Ovary (tissue), 9 donors: ENCODE data around the gene RPL19. TPM values are rescaled to one million over a fixed set of nuclear protein-coding genes. Genes with fewer than 3 reads are reported as not detected.

ENCODE experiments used
- DNase-seq, 5 donors: peaks; one replicate each; pipeline ENCODE4 v3.0.0-alpha.2; 2019 to 2020
- H3K27ac ChIP-seq, 2 donors: fragments of 200-600 bp; one replicate each; pipeline versions ENCODE4 v1.5.1 to v1.8.0; 2019 to 2022
- H3K27me3 ChIP-seq: fragments of 200-600 bp; one replicate; pipeline ENCODE4 v1.8.0; 2022
- H3K36me3 ChIP-seq: fragments of 200-600 bp; sonication (generic); one replicate; pipeline ENCODE4 v1.5.1; 2019
- H3K4me1 ChIP-seq: one replicate; pipeline ENCODE4 v1.8.1; 2013; ENCODE audit warnings: mild to moderate bottlenecking, moderate library complexity; ENCODE audit not compliant: insufficient read depth
- H3K4me3 ChIP-seq: fragments of 200-600 bp; sonication (generic); one replicate; pipeline ENCODE4 v1.5.1; 2017
- H3K9me3 ChIP-seq, 2 donors: fragments of 200-600 bp in 1 of 2; sonication (generic) in 1 of 2; one replicate each; pipeline versions ENCODE4 v1.5.1 to v1.8.1; 2013 to 2019; ENCODE audit warnings: mild to moderate bottlenecking in 1 of 2, moderate library complexity in 1 of 2
- CTCF ChIP-seq, 3 donors: fragments of 450-650 bp in 2 of 3; fragments of 200-600 bp in 1 of 3; IDR thresholded peaks; one replicate each; pipeline versions ENCODE4 v1.5.1 to v1.8.0; 2016 to 2022; ENCODE audit warnings: antibody characterized with exemption in 3 of 3, mild to moderate bottlenecking in 1 of 3
- EP300 ChIP-seq: sonication (generic); formaldehyde crosslinking; IDR thresholded peaks from one replicate; pipeline ENCODE4 v1.6.1; 2017; ENCODE audit warnings: antibody characterized with exemption
- POLR2A ChIP-seq: fragments of 450-650 bp; IDR thresholded peaks from one replicate; pipeline ENCODE4 v1.6.1; 2017; ENCODE audit warnings: antibody characterized with exemption, mild to moderate bottlenecking, moderate library complexity
- WGBS, 3 donors: extraction: QIAGEN DNeasy Blood & Tissue Kit in 1 of 3; methylation state at CpG; one replicate each; pipeline versions ENCODE4 v1.1.5 to v1.1.7; 2013 to 2017; 5-methylcytosine and 5-hydroxymethylcytosine counted together
- intact Hi-C, 4 donors: fragments of 100-400 bp; cut with DNase I; formaldehyde crosslinking; loops; one replicate each; pipeline versions ENCODE4 v1.11.0 to v1.15.1; 2022 to 2023
- polyA plus RNA-seq, 2 donors: library from polyadenylated mRNA; stranded (reverse); fragments of 200-250 nt in 1 of 2; fragments of 350-450 nt in 1 of 2; fragmentation: Illumina TruSeq in 1 of 2; extraction: RNeasy Lipid Tissue Mini Kit (QIAGEN cat#74804) in 1 of 2; gene quantifications; one replicate each; pipeline ENCODE4 v1.2.3, GENCODE V29; 2013 to 2014
- total RNA-seq, 7 donors: library from RNA; depleted of rRNA in 2 of 7; stranded (reverse); fragments of >200 nt in 2 of 7; fragmentation: NEBNext Ultra II Directional in 3 of 7; extraction: Animal tissue kit (Norgen Biotek cat#: 25700) in 3 of 7; gene quantifications; one replicate each; pipeline versions ENCODE4 v1.1.0 to v1.2.4, GENCODE V29; 2016 to 2023
- donor health status: DM: no; HTN: no; CAD: no; lungs with moderate emphysema.
- donor health status: DM: no; HTN: no; CAD: no.
- donor health status: Bipolar disorder and iron deficiency.
- donor health status: DM: yes; HTN: yes; CAD: no.
- donor health status: DM: no; HTN: no; CAD: no.
- donor health status: DM: yes; HTN: yes; CAD: no.

The RPL19 gene
- total and polyA plus RNA-seq, 9 donors: 2,272 to 5,697 (median 3,184) TPM

GRCh38 chr17:39170109-39170508 lies 30.0 kb upstream of the RPL19 start:
- TF ChIP-seq CTCF (IDR thresholded peaks at IDR 0.05) (no peak), POLR2A (no peak), EP300 (no peak)
- Histone ChIP-seq H3K4me3 (no peak overlapping the region), H3K9me3 (no peaks in the 10 kb centered on the region), H3K36me3 (no peaks in the 10 kb centered on the region), H3K4me1 (no peaks in the 10 kb centered on the region), H3K27ac (no peak overlapping the region), H3K27me3 (no peaks in the 10 kb centered on the region)
- WGBS, 3 donors: 74 to 83% (median 75%) methylated on average over 4 of the region's 4 CpGs
- no peak for DNase-seq
- intact Hi-C loops: loop anchor here in 2 of 4 donors (10.0 kb wide), 2 partner anchors 185 to 195 kb away; no protein-coding TSS in a partner anchor

DNA sequence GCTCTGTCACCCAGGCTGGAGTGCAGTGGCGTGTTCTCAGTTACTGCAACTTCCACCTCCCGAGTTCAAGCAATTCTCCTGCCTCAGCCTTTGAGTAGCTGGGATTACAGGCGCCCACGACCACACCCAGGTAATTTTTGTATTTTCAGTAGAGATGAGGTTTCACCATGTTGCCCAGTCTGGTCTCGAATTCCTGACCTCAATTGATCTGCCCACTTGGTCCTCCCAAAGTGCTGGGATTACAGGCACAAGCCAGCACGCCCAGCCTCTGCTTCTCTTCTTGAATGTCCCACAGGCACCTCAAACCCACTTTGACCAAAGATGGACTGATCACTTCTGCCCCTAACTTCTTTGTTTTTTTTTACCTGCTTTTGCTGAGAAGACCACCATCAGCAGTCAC lies 29.5 kb upstream of the RPL19 start:
- intact Hi-C loops: loop anchor here in 2 of 4 donors (10.0 kb wide), 2 partner anchors 186 to 196 kb away; no protein-coding TSS in a partner anchor
- H3K9me3 ChIP-seq: no peaks in the 10 kb centered on the region
- no peak for DNase-seq
- no peaks in the 10 kb centered on the region for H3K27me3 ChIP-seq
- H3K27ac ChIP-seq: no peak overlapping the region
- 81 to 82% (median 82%) methylated on average over 6 of the region's 6 CpGs for WGBS, 3 donors
- H3K4me3 ChIP-seq: no peak overlapping the region
- TF ChIP-seq CTCF (IDR thresholded peaks at IDR 0.05) (no peak), POLR2A (no peak), EP300 (no peak)
- H3K36me3 ChIP-seq: no peaks in the 10 kb centered on the region
- H3K4me1 ChIP-seq: no peaks in the 10 kb centered on the region

DNA sequence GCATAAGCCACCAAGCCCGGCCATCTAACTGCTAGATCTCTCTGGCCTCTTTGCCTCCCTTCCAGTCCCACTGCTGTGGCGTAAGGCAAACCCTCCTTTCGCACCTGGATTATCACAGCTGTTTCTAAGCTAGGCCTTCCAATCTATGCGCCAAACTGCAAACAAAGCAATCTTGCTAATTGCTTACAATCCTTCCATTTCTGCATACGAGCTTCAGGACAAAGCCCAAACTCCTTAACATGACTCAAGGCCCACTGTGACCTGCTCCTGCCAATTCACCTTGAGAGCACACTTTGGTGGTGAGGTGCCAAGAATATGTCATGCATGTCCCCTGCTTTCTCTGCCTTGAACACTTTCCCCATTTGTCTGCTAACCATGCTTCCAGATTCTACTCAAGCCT lies 28.1 kb upstream of the RPL19 start:
- DNase-seq: no peak
- TF ChIP-seq CTCF (IDR thresholded peaks at IDR 0.05): no peak
- no peak for TF ChIP-seq POLR2A
- no peak for TF ChIP-seq EP300
- intact Hi-C loops: loop anchor here in 2 of 4 donors (10.0 kb wide), 2 partner anchors 187 to 197 kb away; no protein-coding TSS in a partner anchor
- no peaks in the 10 kb centered on the region for H3K4me1 ChIP-seq
- no peak overlapping the region for H3K4me3 ChIP-seq
- WGBS, 3 donors: 66 to 79% (median 68%) methylated on average over 5 of the region's 5 CpGs
- no peaks in the 10 kb centered on the region for H3K36me3 ChIP-seq
- H3K27ac ChIP-seq: no peak overlapping the region
- H3K9me3 ChIP-seq: no peaks in the 10 kb centered on the region
- no peaks in the 10 kb centered on the region for H3K27me3 ChIP-seq

GRCh38 chr17:39173080-39173479 lies 27.0 kb upstream of the RPL19 start:
- Histone ChIP-seq H3K36me3 (no peaks in the 10 kb centered on the region), H3K4me1 (no peaks in the 10 kb centered on the region), H3K27ac (no peak overlapping the region), H3K9me3 (no peaks in the 10 kb centered on the region), H3K27me3 (no peaks in the 10 kb centered on the region), H3K4me3 (no peak overlapping the region)
- 44 to 47% (median 46%) methylated on average over 5 of the region's 5 CpGs for WGBS, 3 donors
- DNase-seq: no peak
- TF ChIP-seq CTCF (IDR thresholded peaks at IDR 0.05) (no peak), EP300 (no peak), POLR2A (no peak)
- intact Hi-C loops: loop anchor here in 2 of 4 donors (10.0 kb wide), 2 partner anchors 188 to 198 kb away; no protein-coding TSS in a partner anchor
